Choroid plexus epithelial cell (primary cell): ENCODE results near the gene CITED1.

ENCODE experiments used
- DNase-seq: peaks from one replicate; pipeline ENCODE4 v3.0.0-alpha.2; 2010; ENCODE audit warnings: low read depth
- H3K4me3 ChIP-seq: 2 replicates; pipeline ENCODE4 v1.5.1; 2011; ENCODE audit warnings: low read depth, mild to moderate bottlenecking, control low read depth, low read length, moderate library complexity
- TF ChIP-seq, protein P1 (sequence below): conservative IDR thresholded peaks from 2 replicates; pipeline ENCODE4 v1.5.1; 2011; ENCODE audit warnings: low read depth, mild to moderate bottlenecking, control low read depth, inconsistent platforms, low read length, moderate library complexity

Gene CITED1

DNA sequence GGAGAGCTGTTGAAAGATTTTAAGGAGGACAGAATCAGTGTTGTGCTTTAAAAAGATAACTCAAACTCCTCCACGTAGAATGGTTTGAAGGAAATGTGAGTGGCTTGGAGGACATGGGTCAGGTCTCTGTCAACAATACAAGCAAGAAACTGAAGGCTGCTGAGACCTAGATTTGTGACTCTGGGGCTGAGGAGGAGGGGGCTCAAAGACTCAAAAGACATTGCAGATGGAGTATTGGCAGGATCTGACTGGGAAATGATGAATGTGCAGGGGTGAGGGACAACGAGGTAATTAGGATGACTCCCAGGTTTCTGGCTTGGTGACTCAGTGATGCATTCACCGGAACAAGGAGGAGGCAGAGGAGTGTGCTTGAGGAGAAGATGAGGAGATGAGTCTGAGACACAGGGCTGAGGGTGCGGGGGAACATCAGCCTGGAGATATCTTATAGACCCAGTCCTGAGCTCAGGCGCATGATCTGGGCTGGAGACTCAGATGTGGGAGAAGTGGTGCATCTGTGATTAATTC lies 25.3 kb downstream of the CITED1 start:
- no peak overlapping the region for H3K4me3 ChIP-seq
- DNase-seq = no peak
- TF ChIP-seq, protein P1, sequence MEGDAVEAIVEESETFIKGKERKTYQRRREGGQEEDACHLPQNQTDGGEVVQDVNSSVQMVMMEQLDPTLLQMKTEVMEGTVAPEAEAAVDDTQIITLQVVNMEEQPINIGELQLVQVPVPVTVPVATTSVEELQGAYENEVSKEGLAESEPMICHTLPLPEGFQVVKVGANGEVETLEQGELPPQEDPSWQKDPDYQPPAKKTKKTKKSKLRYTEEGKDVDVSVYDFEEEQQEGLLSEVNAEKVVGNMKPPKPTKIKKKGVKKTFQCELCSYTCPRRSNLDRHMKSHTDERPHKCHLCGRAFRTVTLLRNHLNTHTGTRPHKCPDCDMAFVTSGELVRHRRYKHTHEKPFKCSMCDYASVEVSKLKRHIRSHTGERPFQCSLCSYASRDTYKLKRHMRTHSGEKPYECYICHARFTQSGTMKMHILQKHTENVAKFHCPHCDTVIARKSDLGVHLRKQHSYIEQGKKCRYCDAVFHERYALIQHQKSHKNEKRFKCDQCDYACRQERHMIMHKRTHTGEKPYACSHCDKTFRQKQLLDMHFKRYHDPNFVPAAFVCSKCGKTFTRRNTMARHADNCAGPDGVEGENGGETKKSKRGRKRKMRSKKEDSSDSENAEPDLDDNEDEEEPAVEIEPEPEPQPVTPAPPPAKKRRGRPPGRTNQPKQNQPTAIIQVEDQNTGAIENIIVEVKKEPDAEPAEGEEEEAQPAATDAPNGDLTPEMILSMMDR = no peak

DNA sequence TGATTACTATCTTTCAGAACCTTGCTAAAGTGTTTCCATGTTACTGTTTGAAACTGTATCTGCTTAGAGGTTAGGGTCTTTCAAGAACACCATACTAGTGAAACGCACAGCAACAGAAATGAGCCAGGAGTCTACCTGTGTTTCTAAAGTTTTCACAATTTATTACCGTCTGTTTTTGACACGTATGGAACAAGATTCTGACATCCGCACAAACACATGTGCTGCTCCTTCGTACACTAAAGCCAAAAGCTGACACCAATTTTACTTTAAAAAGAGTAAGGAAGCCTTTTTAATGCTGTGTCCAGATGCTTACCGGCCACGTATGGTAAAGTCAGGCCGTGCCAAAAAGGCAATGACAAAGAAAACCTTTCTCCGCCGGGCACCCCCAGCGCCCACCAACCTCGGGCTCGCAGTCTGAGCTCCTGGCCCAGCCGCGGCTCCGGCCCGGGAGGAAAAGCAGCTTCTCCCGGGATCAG lies 29.2 kb downstream of the CITED1 start:
- H3K4me3 ChIP-seq = peak overlapping the region; percentile 79
- TF ChIP-seq, protein P1 = no peak
- no peak for DNase-seq

DNA sequence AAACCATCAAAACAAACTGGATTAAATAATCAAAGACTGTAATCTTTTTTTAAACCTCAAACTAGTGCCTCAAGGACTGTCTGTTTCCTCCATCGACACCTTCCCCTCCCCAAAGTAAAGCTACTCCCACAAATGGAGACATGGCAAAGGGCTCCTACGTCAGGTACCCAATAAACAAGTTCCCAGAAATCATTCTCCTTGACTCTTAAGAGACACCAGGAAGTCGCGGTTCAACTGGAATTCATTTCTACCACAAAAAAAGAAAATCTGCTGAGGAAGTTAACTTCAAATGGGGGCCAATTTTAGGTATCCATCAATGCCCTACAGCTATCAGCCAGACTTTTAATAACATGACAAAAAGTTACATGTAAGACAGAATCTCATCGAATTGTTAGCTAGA lies 31.2 kb downstream of the CITED1 start:
- DNase-seq = peak; percentile 49
- TF ChIP-seq, protein P1 = no peak
- H3K4me3 ChIP-seq = peak overlapping the region; percentile 79

DNA sequence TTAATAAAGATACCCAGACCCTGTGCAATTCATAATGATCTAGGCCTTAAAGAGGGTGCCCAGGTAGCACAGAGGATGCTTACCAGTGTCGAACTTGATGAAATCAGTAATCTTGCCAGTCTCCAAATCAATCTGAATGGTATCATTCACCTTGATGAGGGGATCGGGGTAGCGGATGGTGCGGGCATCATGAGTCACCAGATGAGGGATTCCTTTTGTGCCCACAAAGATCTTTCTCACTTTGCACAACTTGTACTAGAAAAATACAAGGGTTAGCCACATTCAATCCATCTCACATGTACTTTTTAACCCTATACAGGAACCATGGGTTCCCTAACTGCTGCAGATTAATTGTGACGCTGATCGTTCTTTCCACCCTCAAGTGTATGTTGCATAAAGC lies 32.0 kb downstream of the CITED1 start:
- peak overlapping the region; percentile 1 for H3K4me3 ChIP-seq
- no peak for DNase-seq
- TF ChIP-seq, protein P1 = no peak

DNA sequence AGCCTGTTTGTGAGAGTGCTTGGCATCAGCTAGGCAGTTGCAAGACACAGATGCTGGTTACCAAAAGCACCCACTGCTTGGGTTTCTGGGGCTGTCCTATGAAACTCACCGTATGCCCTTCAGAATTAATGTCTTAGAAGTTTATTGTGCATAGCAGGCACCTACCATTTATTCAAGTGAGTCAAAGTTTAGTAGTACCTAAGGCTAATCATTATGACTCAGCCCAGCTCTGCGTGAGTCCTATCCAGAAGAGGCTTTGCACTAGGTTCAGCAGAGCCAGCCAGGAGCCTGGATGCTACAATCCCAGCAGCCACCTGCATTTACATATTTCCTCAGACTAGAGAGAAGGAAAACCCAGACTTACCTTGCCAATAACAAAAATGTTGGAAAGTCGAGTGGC lies 32.8 kb downstream of the CITED1 start:
- no peak overlapping the region for H3K4me3 ChIP-seq
- TF ChIP-seq, protein P1 = no peak
- DNase-seq = peak; percentile 65

DNA sequence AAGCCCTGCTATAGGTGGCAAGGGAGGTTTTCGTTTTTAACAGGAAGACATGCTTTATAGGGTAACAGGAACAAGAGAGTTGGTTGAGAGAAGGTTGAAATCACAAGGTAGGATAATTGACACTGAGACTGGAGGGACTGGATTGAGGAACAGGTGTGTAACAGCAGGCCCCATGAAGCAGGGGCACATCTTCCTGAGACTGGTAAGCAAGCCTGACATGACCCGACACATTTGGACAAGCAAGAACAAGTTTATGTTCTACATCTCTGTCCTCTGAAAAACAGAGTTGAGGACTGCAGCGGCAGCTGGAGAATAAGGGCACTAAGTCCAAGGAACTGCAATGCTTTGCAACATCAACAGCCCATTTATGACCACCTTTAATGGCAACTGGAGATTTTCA lies 33.9 kb downstream of the CITED1 start:
- TF ChIP-seq, protein P1 = no peak
- DNase-seq = no peak
- no peak overlapping the region for H3K4me3 ChIP-seq

DNA sequence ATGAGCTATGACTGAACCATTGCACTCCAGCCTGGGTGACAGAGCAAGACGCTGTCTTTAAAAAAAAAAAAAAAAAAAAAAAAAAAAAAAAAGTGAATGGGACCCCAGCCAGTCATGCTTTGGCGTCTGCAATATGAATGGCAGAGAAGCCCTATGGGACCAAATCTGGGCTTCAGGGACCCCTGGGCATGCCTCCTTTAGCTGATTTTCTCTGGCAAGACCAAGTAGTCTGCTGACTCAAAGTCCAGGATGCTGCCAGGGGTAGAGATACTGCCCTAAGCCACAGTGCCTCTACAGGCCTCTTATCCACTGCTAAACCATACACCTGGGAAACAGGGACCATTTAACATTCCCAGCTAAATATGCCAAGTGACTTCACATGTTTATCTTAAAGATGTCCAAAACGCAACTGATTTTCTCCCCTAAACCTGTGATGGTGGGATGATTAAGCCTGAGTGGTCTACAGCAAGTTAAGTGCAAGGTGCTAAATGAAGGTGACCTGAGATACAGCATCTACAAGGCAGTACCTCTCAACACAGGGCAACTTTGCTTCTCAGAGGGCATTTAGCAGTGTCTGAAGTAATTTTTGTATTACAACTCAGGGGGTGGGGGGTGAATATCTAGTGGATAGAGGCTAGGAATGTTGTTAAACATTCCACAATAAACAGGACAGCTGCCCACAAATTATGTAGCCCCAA lies 34.5 kb downstream of the CITED1 start:
- no peak overlapping the region for H3K4me3 ChIP-seq
- TF ChIP-seq, protein P1 = no peak
- no peak for DNase-seq
